Right cardiac atrium (tissue), 5 donors: ENCODE results near the gene ELFN2. TPM values are rescaled to one million over a fixed set of nuclear protein-coding genes. Genes with fewer than 3 reads are reported as not detected.

Source experiments
- ATAC-seq, 2 donors: fragments of 200-7000 bp; cut with Tn5 transposase; one replicate each; pipeline versions ENCODE4 v1.8.0 to v1.9.1; 2020; ENCODE audit warnings: moderate library complexity in 2 of 2, mild to moderate bottlenecking in 1 of 2
- DNase-seq, 3 donors: peaks; one replicate each; pipeline ENCODE4 v3.0.0-alpha.2; 2020
- H3K27ac ChIP-seq: one replicate; pipeline ENCODE4 v1.5.1; 2013; ENCODE audit warnings: mild to moderate bottlenecking, low read length, control low read depth, moderate library complexity
- H3K27me3 ChIP-seq: one replicate; pipeline ENCODE4 v1.6.1; 2013; ENCODE audit not compliant: control insufficient read depth, insufficient read depth
- H3K4me1 ChIP-seq: one replicate; pipeline ENCODE4 v1.6.1; 2013; ENCODE audit warnings: low read length; ENCODE audit not compliant: control insufficient read depth, insufficient read depth
- H3K4me3 ChIP-seq: one replicate; pipeline ENCODE4 v1.5.1; 2013; ENCODE audit warnings: low read length, control low read depth
- H3K9me3 ChIP-seq: one replicate; pipeline ENCODE4 v1.6.1; 2013; ENCODE audit warnings: low read length; ENCODE audit not compliant: control insufficient read depth
- WGBS: extraction: QIAGEN DNeasy Blood & Tissue Kit; methylation state at CpG from one replicate; pipeline ENCODE4 v1.1.7; 2013; 5-methylcytosine and 5-hydroxymethylcytosine counted together
- intact Hi-C, 4 donors: fragments of 100-400 bp; cut with DNase I; formaldehyde crosslinking; loops; one replicate each; pipeline versions ENCODE4 v1.11.0 to v1.14.0; 2022 to 2023
- polyA plus RNA-seq: library from polyadenylated mRNA; stranded (reverse); fragments of 200-250 nt; gene quantifications from one replicate; pipeline ENCODE4 v1.2.3, GENCODE V29; 2013
- total RNA-seq, 4 donors: library from RNA; stranded (reverse); fragmentation: NEBNext Ultra II Directional; extraction: Animal tissue kit (Norgen Biotek cat#: 25700); gene quantifications; one replicate each; pipeline ENCODE4 v1.2.1, GENCODE V29; 2021
- donor health status: healthy with polysubstance abuse.
- donor health status: DM: no; HTN: yes; CAD: no.
- donor health status: DM: no; HTN: no; CAD: no.
- donor health status: DM: no; HTN: yes; CAD: no; lungs with severe emphysema.
- donor health status: DM: yes; HTN: yes; CAD: no.

Gene ELFN2
- total and polyA plus RNA-seq, 5 donors: 0.03 to 0.06 (median 0.05) TPM; not detected in 2

DNA sequence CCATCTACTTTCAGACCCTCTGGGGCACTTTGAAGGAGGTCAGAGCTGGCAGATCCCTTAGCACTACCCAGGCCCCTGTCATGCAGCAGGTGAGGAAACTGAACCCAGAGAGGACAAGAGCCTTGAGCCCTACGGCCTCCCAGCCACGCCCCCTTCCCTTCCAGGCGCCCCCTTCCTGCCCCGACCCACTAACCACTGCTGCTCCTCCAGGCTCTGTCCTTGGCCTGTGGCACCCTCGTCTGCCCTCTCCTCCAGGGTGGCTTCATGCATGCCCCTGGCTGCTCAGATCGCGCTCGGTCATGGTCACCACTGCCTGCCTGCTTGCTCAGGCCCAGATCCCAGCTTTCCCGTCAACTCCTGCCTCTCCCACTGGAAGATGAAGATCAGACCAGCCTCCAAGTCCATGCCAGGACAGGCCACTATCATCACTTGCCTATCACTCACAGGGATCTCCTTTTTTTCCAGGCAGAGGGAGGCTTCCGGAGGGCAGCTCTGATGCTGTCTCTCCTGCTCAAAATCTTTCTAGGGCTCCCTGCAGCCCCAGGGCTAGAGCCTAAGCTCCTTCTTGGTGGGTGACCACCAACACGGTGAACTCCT lies 30.7 kb downstream of the ELFN2 start:
- no peaks in the 10 kb centered on the region for H3K4me1 ChIP-seq
- H3K27me3 ChIP-seq: no peaks in the 10 kb centered on the region
- H3K4me3 ChIP-seq: no peak overlapping the region
- intact Hi-C loops: no loop called here
- no peak for DNase-seq
- H3K9me3 ChIP-seq: no peaks in the 10 kb centered on the region
- H3K27ac ChIP-seq: no peak overlapping the region
- 74% methylated on average over 11 of the region's 11 CpGs for WGBS
- ATAC-seq: no peak

DNA sequence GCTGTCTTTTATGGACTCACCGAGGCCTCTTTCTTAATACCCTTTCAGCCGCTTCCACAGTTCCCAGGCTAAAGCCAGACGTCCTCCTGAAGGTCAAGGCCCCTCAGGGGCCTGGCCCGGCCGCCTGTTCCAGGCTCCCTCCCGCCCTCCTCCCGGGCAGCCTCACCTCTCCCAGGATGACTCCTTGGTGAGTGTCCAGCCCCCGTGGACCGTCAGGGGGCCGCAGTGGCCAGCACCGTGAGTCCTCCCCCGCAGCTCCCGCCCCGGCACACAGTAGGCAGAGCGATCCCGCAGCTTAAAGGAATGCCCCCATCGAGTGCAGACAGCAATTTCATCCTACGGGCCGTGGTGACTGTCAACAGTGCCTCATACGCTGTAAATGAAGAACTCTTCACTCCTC lies 32.9 kb downstream of the ELFN2 start:
- Histone ChIP-seq H3K27ac (no peak overlapping the region), H3K9me3 (no peaks in the 10 kb centered on the region), H3K27me3 (no peaks in the 10 kb centered on the region), H3K4me1 (no peaks in the 10 kb centered on the region), H3K4me3 (no peak overlapping the region)
- intact Hi-C loops: no loop called here
- ATAC-seq (no peak), DNase-seq (no peak)
- 60% methylated on average over 20 of the region's 20 CpGs for WGBS

DNA sequence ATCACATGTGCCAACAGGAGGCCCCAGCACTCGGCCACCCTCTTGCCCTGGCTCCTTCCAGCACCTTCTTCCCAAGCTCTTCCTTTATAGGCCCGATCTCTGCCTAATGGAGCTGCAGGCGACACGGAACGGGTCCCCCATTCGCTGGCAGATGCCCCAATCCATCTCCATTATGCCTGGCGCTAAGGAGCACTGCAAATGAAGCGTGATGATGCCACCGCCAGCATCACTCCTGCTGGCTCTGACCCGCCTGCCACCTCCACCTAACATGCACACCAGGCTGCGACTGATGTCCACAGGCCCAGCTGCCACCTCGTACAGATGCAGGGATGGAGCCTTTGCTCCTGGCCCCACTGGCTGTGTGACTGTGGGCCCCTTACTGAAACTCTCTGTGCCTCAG lies 33.5 kb downstream of the ELFN2 start:
- Histone ChIP-seq H3K9me3 (no peaks in the 10 kb centered on the region), H3K4me3 (no peak overlapping the region), H3K27ac (no peak overlapping the region), H3K27me3 (no peaks in the 10 kb centered on the region), H3K4me1 (no peaks in the 10 kb centered on the region)
- DNase-seq: no peak
- WGBS: 94% methylated on average over 12 of the region's 12 CpGs
- no peak for ATAC-seq
- intact Hi-C loops: no loop called here

DNA sequence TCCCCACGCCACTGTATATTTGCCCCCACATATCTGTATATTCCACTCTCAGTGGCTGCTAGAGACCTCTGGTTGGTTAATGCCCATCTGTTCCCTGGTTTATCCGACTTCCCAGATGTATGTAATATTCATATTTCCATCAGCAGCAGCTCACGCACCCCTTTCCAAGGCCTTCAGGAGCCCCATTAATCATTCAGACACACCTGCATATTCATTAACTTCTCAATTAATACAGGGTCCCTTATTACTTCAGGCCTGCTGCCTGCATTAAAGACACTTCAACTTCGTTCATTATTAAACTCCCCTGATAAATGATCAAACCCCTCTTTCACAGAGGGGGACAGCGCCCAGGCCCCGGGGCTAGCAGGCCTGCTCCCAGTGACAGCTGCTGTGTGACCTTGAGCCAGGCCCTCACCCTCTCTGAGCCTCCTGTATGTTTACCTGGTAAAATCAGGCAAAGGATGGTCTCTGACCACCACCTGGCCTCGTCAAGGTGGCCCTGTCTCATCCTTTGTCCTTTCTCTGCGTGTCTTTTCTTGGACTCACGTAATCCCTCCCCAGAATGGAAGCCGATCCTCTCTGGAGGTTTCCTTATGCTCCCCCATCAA lies 34.5 kb downstream of the ELFN2 start:
- DNase-seq (no peak), ATAC-seq (no peak)
- Histone ChIP-seq H3K4me1 (no peaks in the 10 kb centered on the region), H3K27me3 (no peaks in the 10 kb centered on the region), H3K27ac (no peak overlapping the region), H3K4me3 (no peak overlapping the region), H3K9me3 (no peaks in the 10 kb centered on the region)
- 93% methylated on average over 10 of the region's 10 CpGs for WGBS
- intact Hi-C loops: no loop called here

DNA sequence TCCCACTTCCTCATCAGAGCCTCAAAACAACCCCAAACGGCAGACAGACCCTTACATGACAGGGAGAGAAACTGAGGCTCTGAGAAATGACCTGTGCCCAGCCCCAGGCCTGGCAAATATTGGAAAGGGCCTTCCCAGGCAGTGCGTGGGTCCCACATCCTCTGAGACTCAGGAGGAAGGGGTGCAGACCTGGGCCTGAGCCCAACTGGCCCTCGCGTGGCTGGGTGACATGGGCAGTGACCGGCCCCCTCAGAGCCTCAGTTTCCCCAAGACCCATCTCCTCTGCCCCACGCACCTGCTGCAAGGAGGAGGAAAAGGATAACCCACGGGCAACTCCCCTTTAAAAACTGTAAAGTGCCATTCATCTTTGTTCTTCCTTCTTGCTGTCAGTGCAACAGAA lies 35.6 kb downstream of the ELFN2 start:
- intact Hi-C loops: no loop called here
- no peaks in the 10 kb centered on the region for H3K27me3 ChIP-seq
- ATAC-seq (no peak), DNase-seq (no peak)
- no peaks in the 10 kb centered on the region for H3K9me3 ChIP-seq
- H3K4me1 ChIP-seq: no peaks in the 10 kb centered on the region
- H3K27ac ChIP-seq: no peak overlapping the region
- H3K4me3 ChIP-seq: no peak overlapping the region
- WGBS: 76% methylated on average over 7 of the region's 7 CpGs

DNA sequence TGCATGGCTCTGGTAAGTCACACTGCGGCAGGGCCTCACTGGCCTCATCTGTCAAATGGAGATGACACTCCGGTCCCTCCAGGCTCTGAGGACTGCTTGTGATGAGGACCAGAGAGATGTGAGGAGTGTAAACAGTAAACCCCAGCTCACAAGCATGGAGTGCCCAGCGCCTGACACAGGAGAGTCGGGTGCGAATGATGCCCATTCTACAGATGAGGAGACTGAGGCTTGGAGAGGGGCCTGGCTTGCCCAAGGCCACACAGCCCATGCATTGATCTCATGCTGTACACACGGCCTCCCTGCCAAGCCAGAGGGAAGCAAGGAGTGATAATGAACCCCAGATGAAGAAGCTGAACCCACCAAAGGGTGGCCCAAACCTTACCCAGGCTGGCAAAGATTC lies 37.2 kb downstream of the ELFN2 start:
- H3K27me3 ChIP-seq: no peaks in the 10 kb centered on the region
- DNase-seq (no peak), ATAC-seq (no peak)
- 93% methylated on average over 6 of the region's 6 CpGs for WGBS
- H3K4me3 ChIP-seq: no peak overlapping the region
- no peak overlapping the region for H3K27ac ChIP-seq
- H3K9me3 ChIP-seq: no peaks in the 10 kb centered on the region
- H3K4me1 ChIP-seq: no peaks in the 10 kb centered on the region
- intact Hi-C loops: no loop called here

DNA sequence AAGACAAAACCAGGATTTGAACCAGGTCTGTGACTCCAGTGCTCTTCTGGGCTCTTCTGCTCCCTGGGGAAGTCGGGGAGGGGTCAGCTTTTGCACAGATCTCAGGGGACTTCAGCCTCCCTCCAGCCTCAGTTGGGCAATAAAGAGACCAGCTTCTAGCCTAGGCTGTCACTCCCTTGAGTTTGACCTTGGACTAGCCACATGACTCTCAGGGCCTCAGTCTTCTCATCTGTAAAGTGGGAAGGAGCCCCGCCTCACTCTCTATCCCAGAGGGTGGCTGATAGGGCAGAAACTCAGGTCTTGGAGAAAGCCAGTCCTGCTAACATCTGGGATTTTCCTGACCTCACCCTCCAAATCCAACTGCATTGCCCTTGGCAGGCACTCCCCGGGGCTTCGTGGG lies 38.7 kb downstream of the ELFN2 start:
- no peaks in the 10 kb centered on the region for H3K27me3 ChIP-seq
- intact Hi-C loops: no loop called here
- ATAC-seq: no peak
- no peak overlapping the region for H3K4me3 ChIP-seq
- H3K27ac ChIP-seq: no peak overlapping the region
- no peaks in the 10 kb centered on the region for H3K9me3 ChIP-seq
- 90% methylated on average over 4 of the region's 4 CpGs for WGBS
- H3K4me1 ChIP-seq: no peaks in the 10 kb centered on the region
- DNase-seq: no peak

DNA sequence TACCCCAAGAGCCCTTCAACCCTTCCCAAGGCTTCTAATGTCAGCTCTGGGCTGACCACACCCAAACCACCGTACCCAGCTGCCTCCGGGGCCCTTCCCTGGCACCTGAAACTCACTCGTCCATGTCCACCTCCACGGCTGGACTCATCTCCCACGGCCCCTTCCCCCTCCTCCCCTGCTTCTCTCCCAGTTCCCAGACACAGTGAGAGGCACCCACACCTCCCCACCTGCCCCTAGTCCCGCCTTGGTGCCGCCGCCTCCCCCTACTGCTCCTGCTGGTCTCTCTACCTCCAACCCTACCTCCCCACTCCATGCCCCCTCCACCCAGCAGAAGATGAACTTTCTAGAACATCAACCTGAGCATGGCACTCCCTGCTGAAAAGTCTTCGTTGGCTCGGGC lies 39.5 kb downstream of the ELFN2 start:
- Histone ChIP-seq H3K4me3 (no peak overlapping the region), H3K4me1 (no peaks in the 10 kb centered on the region), H3K27ac (no peak overlapping the region), H3K9me3 (no peaks in the 10 kb centered on the region), H3K27me3 (no peaks in the 10 kb centered on the region)
- intact Hi-C loops: no loop called here
- ATAC-seq: no peak
- no peak for DNase-seq
- WGBS: 55% methylated on average over 10 of the region's 10 CpGs

DNA sequence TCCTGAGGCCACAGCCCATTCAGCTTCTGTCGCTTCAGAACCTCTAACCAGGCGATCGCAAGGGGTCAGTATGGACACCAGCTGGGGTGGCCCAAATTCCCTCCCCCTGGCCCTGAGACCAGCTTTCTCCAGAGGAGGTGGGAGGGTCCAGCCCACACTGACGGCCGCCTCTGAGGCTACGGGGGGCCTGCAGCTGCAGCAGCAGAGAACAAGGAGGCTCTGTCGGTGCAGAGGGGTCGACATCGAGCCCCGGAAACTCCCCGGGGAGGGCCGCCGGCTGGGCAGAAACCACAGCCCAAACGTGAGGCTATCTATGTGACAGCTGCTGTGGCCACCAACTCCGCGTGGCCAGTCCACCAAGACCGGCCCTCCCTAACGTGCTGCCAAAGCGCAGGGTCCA lies 40.8 kb downstream of the ELFN2 start:
- no peaks in the 10 kb centered on the region for H3K4me1 ChIP-seq
- no peaks in the 10 kb centered on the region for H3K27me3 ChIP-seq
- 50% methylated on average over 19 of the region's 19 CpGs for WGBS
- no peaks in the 10 kb centered on the region for H3K9me3 ChIP-seq
- ATAC-seq: no peak
- intact Hi-C loops: no loop called here
- no peak for DNase-seq
- H3K4me3 ChIP-seq: no peak overlapping the region
- no peak overlapping the region for H3K27ac ChIP-seq

DNA sequence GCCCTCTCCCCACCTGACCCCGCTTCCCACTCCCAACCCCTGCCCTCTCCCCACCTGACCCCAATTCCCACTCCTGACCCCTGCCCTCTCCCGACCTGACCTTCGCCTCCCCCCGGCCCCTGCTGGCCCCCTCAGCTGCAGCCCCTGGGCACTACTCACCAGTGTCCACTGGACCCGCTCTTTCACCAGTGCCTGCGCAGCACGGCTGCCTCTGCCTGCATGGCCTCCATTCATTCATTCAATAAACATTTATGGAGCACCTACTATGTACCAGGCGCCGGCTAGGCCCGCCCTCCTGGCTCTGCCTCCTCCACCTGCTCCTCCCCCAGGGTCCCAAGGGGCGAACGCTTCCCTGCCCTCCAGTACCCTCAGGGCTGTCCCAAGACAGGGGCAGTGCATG lies 42.6 kb downstream of the ELFN2 start:
- ATAC-seq: no peak
- no peaks in the 10 kb centered on the region for H3K27me3 ChIP-seq

DNA sequence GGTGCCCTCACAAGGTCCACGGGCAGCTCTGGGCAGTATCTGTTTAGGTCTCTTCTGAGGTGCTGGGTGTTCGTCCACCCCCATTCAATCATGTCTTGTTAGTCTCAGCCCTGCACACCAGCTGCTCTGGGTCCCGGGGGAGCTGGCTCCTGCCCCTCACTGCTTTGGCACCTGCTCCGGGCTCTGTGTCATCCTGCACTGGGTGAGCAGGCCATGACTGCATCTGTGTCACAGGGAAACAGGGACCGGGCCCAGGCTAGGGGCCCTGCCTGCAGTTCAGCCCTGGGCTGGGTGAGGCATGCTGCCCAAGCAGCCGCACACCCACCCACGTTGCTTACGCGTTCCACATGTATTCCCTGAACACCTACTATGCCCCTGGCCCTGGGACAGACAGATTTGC lies 43.9 kb downstream of the ELFN2 start:
- DNase-seq (no peak), ATAC-seq (no peak)
- WGBS: 77% methylated on average over 9 of the region's 9 CpGs
- Histone ChIP-seq H3K4me3 (no peak overlapping the region), H3K4me1 (no peaks in the 10 kb centered on the region), H3K27ac (no peak overlapping the region), H3K9me3 (no peaks in the 10 kb centered on the region), H3K27me3 (no peaks in the 10 kb centered on the region)
- intact Hi-C loops: no loop called here

More for the DNA sequence above, 42.6 kb downstream of the ELFN2 start:
- 82% methylated on average over 12 of the region's 12 CpGs for WGBS
- intact Hi-C loops: no loop called here
- no peaks in the 10 kb centered on the region for H3K9me3 ChIP-seq
- no peak overlapping the region for H3K4me3 ChIP-seq
- no peaks in the 10 kb centered on the region for H3K4me1 ChIP-seq
- no peak for DNase-seq
- no peak overlapping the region for H3K27ac ChIP-seq

DNA sequence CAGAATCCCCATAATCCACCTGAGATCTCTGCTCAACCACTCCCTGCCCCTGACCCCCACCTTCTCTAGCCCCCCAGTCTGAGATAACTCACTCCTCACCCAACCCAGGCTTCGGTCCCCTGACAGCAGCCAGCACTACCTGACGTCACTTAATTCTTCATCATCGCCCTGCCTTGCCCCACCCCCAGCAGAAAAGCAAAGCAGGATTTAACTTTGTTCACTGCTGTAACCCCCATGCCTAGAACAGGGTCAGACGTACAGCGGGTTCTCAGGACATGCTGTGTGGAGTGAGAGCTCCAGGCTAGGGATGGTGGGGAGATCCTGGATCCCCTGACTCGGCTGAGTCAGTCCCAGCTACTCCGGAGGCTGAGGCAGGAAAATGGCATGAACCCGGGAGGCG lies 45.8 kb downstream of the ELFN2 start:
- DNase-seq: no peak
- WGBS: 44% methylated on average over 9 of the region's 9 CpGs
- no peak for ATAC-seq
- Histone ChIP-seq H3K4me3 (no peak overlapping the region), H3K4me1 (no peaks in the 10 kb centered on the region), H3K9me3 (no peaks in the 10 kb centered on the region), H3K27ac (no peak overlapping the region), H3K27me3 (no peaks in the 10 kb centered on the region)
- intact Hi-C loops: no loop called here
